C4-2B (cell line): ENCODE results near the gene ABRACL.

ENCODE experiments used
- ZFX ChIP-seq: fragments of 450-650 bp; IDR thresholded peaks from 2 replicates; pipeline ENCODE4 v1.6.1; 2017
- TF ChIP-seq, protein P1 (sequence below): fragments of 450-650 bp; conservative IDR thresholded peaks from 2 replicates; pipeline ENCODE4 v1.5.1; 2017; ENCODE audit warnings: mild to moderate bottlenecking

- TF ChIP-seq, protein P1, sequence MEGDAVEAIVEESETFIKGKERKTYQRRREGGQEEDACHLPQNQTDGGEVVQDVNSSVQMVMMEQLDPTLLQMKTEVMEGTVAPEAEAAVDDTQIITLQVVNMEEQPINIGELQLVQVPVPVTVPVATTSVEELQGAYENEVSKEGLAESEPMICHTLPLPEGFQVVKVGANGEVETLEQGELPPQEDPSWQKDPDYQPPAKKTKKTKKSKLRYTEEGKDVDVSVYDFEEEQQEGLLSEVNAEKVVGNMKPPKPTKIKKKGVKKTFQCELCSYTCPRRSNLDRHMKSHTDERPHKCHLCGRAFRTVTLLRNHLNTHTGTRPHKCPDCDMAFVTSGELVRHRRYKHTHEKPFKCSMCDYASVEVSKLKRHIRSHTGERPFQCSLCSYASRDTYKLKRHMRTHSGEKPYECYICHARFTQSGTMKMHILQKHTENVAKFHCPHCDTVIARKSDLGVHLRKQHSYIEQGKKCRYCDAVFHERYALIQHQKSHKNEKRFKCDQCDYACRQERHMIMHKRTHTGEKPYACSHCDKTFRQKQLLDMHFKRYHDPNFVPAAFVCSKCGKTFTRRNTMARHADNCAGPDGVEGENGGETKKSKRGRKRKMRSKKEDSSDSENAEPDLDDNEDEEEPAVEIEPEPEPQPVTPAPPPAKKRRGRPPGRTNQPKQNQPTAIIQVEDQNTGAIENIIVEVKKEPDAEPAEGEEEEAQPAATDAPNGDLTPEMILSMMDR, result no peak
- TF ChIP-seq ZFX, result no peak
Measured at GRCh38 chr6:139051396-139052060, 23.0 kb downstream of the ABRACL start.
